Ovary (tissue), 3 donors: Measurements from ENCODE around the gene PAQR4.

Experiments
- EP300 ChIP-seq: sonication (generic); formaldehyde crosslinking; IDR thresholded peaks from one replicate; pipeline ENCODE4 v1.6.1; 2017; ENCODE audit warnings: antibody characterized with exemption
- POLR2A ChIP-seq: fragments of 450-650 bp; IDR thresholded peaks from one replicate; pipeline ENCODE4 v1.6.1; 2017; ENCODE audit warnings: antibody characterized with exemption, mild to moderate bottlenecking, moderate library complexity
- TF ChIP-seq, protein P1 (sequence below), 3 donors: fragments of 450-650 bp in 2 of 3; fragments of 200-600 bp in 1 of 3; IDR thresholded peaks; one replicate each; pipeline versions ENCODE4 v1.5.1 to v1.8.0; 2016 to 2022; ENCODE audit warnings: antibody characterized with exemption in 3 of 3, mild to moderate bottlenecking in 1 of 3
- donor health status: DM: no; HTN: no; CAD: no.

DNA sequence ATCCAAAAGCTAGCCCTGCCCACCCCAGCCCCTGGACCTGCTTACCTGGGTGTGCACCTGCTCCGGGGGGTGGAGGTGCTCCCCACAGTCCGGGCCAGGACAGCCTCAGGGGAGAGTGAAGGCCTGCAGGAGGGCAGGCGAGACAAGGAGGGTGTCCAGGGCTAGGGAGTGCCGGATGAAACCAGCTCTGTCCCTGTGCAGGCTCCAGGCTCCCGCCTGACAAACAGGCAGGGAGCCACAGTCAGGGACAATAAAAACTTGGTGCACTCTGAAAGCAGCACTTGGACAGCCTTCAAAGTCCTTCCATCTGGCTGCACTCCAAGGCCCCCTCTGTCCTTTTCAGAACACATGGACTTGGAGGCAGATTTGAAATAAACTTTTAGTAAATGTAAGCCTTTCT is 3.9 kb downstream of the PAQR4 start:
- TF ChIP-seq, protein P1, sequence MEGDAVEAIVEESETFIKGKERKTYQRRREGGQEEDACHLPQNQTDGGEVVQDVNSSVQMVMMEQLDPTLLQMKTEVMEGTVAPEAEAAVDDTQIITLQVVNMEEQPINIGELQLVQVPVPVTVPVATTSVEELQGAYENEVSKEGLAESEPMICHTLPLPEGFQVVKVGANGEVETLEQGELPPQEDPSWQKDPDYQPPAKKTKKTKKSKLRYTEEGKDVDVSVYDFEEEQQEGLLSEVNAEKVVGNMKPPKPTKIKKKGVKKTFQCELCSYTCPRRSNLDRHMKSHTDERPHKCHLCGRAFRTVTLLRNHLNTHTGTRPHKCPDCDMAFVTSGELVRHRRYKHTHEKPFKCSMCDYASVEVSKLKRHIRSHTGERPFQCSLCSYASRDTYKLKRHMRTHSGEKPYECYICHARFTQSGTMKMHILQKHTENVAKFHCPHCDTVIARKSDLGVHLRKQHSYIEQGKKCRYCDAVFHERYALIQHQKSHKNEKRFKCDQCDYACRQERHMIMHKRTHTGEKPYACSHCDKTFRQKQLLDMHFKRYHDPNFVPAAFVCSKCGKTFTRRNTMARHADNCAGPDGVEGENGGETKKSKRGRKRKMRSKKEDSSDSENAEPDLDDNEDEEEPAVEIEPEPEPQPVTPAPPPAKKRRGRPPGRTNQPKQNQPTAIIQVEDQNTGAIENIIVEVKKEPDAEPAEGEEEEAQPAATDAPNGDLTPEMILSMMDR (IDR thresholded peaks at IDR 0.05): no peak
- TF ChIP-seq EP300 (no peak), POLR2A (no peak)
